H1 (cell line): ENCODE results near the gene TTBK2. TPM values are rescaled to one million over a fixed set of nuclear protein-coding genes. Genes with fewer than 3 reads are reported as not detected.

Source experiments
- polyA plus RNA-seq, 7 experiments: library from polyadenylated mRNA; depleted of rRNA in 3 of 7; stranded (reverse) in 5 of 7; unstranded in 2 of 7; fragments of >200 nt in 5 of 7; fragments of 200-250 nt in 2 of 7; gene quantifications; 1 replicate in 5 of 7; 2 replicates in 1 of 7; 4 replicates in 1 of 7; pipeline versions ENCODE4 v1.2.1 to v1.2.3, GENCODE V29; 2011 to 2013; ENCODE audit warnings: missing spikeins in 2 of 7, mixed read lengths in 2 of 7
- total RNA-seq: library from RNA; stranded (reverse); fragmentation: NEBNext Ultra II Directional; extraction: Animal tissue kit (Norgen Biotek cat#: 25700); gene quantifications from 2 replicates; pipeline ENCODE4 v1.2.1, GENCODE V29; 2021
- TF ChIP-seq, protein P1 (sequence below): fragments of 300-600 bp; sonication (generic); IDR thresholded peaks from 2 replicates; pipeline ENCODE4 v1.7.1; 2012; ENCODE audit warnings: low read length, moderate library complexity, mild to moderate bottlenecking, inconsistent platforms; ENCODE audit not compliant: insufficient replicate concordance
- TF ChIP-seq, protein P2 (sequence below): IDR thresholded peaks from 2 replicates; pipeline ENCODE4 v1.6.1; 2012; ENCODE audit warnings: inconsistent platforms

TTBK2 gene
- total and polyA plus RNA-seq, 2 of the 8 experiments (the other 6 are each of a cell fraction or from before 2014, with no cell fraction given) = 2.7 to 18.2 TPM

DNA sequence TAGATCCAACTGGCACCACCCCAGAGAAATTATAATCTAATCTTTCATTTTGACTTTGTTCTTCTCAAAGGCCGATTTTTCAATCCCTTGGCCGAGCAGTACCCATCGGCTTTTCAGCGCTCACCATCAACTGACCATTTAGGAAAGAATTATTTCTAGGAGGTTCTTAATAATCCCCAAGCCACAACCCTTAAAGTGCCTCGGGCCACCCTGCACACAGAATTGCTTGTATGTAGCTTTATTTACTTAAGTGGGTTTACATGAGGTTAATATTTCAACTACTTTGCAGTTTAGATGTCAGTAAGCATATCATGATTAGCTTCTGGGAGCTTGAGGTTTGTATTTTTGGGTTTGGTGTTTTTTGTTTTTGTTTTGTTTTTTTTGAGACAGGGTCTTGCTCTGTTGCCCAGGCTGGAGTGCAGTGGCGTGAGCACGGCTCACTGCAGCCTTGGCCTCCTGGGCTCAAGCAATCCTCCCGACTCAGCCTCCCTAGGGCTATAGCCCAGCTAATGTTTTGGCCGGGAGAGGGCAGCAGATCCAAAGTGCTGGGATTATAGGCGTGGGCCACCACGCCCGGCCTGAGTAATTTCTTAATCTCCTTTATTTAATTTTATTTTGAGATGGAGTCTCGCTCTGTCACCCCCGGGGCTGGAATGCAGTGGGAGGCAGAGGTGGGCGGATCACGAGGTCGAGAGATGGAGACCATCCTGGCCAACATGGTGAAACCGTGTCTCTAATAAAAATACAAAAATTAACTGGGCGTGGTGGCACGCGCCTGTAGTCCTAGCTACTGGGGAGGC, 182.8 kb downstream of the TTBK2 start (continued):
- TF ChIP-seq, protein P1, sequence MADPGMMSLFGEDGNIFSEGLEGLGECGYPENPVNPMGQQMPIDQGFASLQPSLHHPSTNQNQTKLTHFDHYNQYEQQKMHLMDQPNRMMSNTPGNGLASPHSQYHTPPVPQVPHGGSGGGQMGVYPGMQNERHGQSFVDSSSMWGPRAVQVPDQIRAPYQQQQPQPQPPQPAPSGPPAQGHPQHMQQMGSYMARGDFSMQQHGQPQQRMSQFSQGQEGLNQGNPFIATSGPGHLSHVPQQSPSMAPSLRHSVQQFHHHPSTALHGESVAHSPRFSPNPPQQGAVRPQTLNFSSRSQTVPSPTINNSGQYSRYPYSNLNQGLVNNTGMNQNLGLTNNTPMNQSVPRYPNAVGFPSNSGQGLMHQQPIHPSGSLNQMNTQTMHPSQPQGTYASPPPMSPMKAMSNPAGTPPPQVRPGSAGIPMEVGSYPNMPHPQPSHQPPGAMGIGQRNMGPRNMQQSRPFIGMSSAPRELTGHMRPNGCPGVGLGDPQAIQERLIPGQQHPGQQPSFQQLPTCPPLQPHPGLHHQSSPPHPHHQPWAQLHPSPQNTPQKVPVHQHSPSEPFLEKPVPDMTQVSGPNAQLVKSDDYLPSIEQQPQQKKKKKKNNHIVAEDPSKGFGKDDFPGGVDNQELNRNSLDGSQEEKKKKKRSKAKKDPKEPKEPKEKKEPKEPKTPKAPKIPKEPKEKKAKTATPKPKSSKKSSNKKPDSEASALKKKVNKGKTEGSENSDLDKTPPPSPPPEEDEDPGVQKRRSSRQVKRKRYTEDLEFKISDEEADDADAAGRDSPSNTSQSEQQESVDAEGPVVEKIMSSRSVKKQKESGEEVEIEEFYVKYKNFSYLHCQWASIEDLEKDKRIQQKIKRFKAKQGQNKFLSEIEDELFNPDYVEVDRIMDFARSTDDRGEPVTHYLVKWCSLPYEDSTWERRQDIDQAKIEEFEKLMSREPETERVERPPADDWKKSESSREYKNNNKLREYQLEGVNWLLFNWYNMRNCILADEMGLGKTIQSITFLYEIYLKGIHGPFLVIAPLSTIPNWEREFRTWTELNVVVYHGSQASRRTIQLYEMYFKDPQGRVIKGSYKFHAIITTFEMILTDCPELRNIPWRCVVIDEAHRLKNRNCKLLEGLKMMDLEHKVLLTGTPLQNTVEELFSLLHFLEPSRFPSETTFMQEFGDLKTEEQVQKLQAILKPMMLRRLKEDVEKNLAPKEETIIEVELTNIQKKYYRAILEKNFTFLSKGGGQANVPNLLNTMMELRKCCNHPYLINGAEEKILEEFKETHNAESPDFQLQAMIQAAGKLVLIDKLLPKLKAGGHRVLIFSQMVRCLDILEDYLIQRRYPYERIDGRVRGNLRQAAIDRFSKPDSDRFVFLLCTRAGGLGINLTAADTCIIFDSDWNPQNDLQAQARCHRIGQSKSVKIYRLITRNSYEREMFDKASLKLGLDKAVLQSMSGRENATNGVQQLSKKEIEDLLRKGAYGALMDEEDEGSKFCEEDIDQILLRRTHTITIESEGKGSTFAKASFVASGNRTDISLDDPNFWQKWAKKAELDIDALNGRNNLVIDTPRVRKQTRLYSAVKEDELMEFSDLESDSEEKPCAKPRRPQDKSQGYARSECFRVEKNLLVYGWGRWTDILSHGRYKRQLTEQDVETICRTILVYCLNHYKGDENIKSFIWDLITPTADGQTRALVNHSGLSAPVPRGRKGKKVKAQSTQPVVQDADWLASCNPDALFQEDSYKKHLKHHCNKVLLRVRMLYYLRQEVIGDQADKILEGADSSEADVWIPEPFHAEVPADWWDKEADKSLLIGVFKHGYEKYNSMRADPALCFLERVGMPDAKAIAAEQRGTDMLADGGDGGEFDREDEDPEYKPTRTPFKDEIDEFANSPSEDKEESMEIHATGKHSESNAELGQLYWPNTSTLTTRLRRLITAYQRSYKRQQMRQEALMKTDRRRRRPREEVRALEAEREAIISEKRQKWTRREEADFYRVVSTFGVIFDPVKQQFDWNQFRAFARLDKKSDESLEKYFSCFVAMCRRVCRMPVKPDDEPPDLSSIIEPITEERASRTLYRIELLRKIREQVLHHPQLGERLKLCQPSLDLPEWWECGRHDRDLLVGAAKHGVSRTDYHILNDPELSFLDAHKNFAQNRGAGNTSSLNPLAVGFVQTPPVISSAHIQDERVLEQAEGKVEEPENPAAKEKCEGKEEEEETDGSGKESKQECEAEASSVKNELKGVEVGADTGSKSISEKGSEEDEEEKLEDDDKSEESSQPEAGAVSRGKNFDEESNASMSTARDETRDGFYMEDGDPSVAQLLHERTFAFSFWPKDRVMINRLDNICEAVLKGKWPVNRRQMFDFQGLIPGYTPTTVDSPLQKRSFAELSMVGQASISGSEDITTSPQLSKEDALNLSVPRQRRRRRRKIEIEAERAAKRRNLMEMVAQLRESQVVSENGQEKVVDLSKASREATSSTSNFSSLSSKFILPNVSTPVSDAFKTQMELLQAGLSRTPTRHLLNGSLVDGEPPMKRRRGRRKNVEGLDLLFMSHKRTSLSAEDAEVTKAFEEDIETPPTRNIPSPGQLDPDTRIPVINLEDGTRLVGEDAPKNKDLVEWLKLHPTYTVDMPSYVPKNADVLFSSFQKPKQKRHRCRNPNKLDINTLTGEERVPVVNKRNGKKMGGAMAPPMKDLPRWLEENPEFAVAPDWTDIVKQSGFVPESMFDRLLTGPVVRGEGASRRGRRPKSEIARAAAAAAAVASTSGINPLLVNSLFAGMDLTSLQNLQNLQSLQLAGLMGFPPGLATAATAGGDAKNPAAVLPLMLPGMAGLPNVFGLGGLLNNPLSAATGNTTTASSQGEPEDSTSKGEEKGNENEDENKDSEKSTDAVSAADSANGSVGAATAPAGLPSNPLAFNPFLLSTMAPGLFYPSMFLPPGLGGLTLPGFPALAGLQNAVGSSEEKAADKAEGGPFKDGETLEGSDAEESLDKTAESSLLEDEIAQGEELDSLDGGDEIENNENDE = no peak
- TF ChIP-seq, protein P2, sequence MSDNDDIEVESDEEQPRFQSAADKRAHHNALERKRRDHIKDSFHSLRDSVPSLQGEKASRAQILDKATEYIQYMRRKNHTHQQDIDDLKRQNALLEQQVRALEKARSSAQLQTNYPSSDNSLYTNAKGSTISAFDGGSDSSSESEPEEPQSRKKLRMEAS = no peak
